Measurements from ENCODE around the gene HIVEP1. TPM values are rescaled to one million over a fixed set of nuclear protein-coding genes. Genes with fewer than 3 reads are reported as not detected.

HIVEP1 gene
- total RNA-seq, 4 donors from 2014 or later: 17.5 to 29.0 (median 24.1) TPM

- no peak for TF ChIP-seq CTCF (IDR thresholded peaks at IDR 0.05; ENCODE audit: low read depth)
Measured at GRCh38 chr6:12101048-12101447, 88.9 kb downstream of the HIVEP1 start.

GRCh38 chr6:12101653-12102312, 89.7 kb downstream of the HIVEP1 start:
- TF ChIP-seq CTCF (IDR thresholded peaks at IDR 0.05; ENCODE audit: low read depth): no peak

DNA sequence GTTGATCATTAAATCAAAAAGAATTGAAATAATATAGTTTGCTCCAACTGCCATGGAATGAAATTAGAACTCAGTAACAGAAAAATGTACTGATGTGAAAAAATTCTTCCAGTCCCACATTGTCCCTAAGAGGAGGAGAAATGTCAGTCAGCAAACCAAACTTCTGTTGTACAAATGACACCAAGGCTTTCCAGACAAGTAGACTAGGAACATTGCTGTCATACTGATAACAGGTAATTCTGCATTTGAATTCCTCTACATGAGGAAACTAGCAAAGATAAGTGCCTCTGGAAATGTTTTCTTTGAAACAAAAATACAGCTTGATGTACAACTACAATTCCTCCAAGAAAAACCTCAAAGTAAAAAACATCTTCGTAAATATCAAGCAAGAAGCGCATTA, 90.2 kb downstream of the HIVEP1 start:
- no peak for TF ChIP-seq CTCF (IDR thresholded peaks at IDR 0.05; ENCODE audit: low read depth)

- TF ChIP-seq CTCF (IDR thresholded peaks at IDR 0.05; ENCODE audit: low read depth): no peak
Measured at GRCh38 chr6:12103158-12103557, 91.0 kb downstream of the HIVEP1 start.

DNA sequence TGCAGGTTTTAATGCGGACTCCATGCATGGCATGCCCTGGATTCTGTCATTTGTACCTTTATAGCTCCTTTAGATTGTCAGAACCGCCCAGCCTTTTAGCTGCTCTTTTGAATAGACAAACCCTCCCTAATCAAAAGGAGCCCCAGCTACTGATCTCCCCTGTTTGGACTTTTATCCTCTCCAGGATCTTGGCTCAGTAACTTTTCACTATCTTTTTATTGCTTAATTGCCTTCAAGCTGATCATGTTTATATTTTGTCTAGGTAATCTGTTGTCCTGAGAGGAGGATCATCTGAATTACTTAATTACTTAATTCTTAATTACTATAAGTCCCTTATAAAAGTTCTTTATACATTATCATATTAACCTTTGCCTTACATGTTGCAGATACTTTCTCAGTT, 93.2 kb downstream of the HIVEP1 start:
- no peak for TF ChIP-seq CTCF (IDR thresholded peaks at IDR 0.05; ENCODE audit: low read depth)

DNA sequence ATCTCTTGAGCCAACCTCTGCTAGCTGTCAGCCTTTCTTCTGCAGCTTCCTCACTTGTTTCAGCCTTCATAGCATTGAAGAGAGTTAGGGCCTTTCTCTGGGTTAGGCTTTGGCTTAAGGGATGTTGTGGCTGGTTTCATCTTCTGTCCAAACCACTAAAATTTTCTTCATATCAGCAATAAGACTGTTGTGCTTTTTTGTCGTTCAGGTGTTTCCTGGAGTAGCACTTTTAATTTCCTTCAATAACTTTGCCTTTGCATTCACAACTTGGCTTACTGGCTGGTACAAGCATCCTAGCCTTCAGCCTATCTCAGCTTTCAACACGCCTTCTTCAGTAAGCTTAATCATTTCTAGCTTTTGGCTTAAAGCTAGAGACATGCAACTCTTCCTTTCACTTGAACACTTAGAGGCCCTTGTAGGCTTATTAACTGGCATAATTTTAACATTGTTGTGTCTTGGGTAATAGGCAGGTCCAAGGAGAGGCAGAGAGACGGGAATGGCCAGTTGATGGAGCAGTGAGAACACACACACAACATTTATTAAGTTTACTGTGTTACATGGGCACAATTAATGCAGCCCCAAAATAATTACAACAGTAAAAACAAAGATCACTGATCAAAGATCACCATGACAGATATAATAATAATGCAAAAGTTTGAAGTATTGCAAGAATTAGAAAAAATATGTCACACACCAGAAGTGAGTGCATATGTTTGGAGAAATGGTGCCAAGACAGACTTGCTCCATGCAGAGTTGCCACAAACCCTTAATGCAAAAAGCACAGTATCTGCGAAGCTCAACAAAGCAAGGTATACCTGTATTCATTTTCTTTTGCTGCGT, 98.6 kb downstream of the HIVEP1 start:
- TF ChIP-seq CTCF (IDR thresholded peaks at IDR 0.05; ENCODE audit: low read depth): no peak

DNA sequence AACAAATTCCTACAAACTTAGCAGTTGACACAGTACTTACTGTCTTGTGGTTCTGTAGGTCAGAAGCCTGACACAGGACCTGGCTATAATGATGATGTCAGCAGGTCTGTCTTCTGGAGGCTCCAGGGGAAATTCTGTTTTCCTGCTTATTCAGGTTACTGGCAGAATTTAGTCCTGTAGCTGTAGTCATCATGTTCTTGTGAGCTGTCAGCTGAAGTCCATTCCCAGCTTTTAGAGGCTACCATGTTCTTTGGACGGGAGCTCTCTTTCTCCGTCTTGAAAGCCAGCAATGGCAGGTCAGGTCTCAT, 99.2 kb downstream of the HIVEP1 start:
- no peak for TF ChIP-seq CTCF (IDR thresholded peaks at IDR 0.05; ENCODE audit: low read depth)
